Panc1 (cell line): Measurements from ENCODE around the gene GRIK5.

Experiments
- POLR2AphosphoS5 ChIP-seq: IDR thresholded peaks from 2 replicates; pipeline ENCODE4 v1.6.1; 2012; ENCODE audit warnings: mild to moderate bottlenecking, low read depth, low read length, moderate library complexity
- SIN3A ChIP-seq: IDR thresholded peaks from 2 replicates; pipeline ENCODE4 v1.6.1; 2012; ENCODE audit warnings: low read depth, mild to moderate bottlenecking, low read length, moderate library complexity, borderline replicate concordance; ENCODE audit not compliant: insufficient read depth
- TCF7L2 ChIP-seq: IDR thresholded peaks from 2 replicates; pipeline ENCODE4 v1.6.1; 2011; ENCODE audit warnings: mild to moderate bottlenecking, low read depth, low read length, inconsistent platforms
- TF ChIP-seq, protein P1 (sequence below): fragments of 450-650 bp; IDR thresholded peaks from 2 replicates; pipeline ENCODE4 v1.5.1; 2017; ENCODE audit warnings: mild to moderate bottlenecking
- TF ChIP-seq, protein P2 (sequence below), 2 experiments: IDR thresholded peaks; 2 replicates each; pipeline ENCODE4 v1.6.1; 2011 to 2012; ENCODE audit warnings: low read depth in 2 of 2, control low read depth in 1 of 2, low read length in 1 of 2, mild to moderate bottlenecking in 1 of 2, moderate library complexity in 1 of 2; ENCODE audit not compliant: insufficient read depth in 1 of 2

DNA sequence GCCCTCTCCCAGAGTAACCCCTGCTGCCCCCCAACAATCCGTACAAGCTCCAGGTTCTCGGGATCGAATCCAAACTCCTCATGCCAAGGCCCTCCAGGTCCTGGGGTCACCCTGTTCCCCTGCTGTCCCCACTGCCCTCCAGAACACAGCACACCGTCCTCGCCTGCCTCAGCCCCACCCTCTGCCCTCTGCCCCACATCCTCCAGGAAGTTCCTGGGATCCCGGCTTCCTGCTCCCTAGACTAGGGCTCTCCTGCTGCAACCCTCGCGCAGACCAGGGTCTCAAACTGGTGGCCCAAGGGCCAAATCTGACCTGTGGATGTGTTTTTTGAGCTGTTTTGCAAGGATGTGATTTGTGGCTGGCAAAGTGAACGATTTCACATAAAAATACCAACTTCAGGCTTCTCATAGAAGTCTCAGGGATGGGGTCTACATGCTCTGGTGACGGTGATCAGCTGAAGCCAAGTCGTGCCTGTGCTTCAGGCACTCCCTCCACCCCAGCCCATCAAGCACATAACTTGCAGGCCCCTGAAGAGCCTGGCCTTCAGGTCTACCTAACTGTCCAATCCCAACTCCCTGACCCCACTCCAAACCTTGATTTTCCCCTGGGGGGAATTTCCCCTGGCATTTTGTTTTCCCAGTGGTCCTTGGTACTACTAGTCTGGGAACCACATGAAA lies 112.7 kb downstream of the GRIK5 start:
- TF ChIP-seq, protein P1, sequence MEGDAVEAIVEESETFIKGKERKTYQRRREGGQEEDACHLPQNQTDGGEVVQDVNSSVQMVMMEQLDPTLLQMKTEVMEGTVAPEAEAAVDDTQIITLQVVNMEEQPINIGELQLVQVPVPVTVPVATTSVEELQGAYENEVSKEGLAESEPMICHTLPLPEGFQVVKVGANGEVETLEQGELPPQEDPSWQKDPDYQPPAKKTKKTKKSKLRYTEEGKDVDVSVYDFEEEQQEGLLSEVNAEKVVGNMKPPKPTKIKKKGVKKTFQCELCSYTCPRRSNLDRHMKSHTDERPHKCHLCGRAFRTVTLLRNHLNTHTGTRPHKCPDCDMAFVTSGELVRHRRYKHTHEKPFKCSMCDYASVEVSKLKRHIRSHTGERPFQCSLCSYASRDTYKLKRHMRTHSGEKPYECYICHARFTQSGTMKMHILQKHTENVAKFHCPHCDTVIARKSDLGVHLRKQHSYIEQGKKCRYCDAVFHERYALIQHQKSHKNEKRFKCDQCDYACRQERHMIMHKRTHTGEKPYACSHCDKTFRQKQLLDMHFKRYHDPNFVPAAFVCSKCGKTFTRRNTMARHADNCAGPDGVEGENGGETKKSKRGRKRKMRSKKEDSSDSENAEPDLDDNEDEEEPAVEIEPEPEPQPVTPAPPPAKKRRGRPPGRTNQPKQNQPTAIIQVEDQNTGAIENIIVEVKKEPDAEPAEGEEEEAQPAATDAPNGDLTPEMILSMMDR, result no peak
- TF ChIP-seq POLR2AphosphoS5 (no peak), TCF7L2 (no peak), SIN3A (no peak)
- TF ChIP-seq, protein P2, sequence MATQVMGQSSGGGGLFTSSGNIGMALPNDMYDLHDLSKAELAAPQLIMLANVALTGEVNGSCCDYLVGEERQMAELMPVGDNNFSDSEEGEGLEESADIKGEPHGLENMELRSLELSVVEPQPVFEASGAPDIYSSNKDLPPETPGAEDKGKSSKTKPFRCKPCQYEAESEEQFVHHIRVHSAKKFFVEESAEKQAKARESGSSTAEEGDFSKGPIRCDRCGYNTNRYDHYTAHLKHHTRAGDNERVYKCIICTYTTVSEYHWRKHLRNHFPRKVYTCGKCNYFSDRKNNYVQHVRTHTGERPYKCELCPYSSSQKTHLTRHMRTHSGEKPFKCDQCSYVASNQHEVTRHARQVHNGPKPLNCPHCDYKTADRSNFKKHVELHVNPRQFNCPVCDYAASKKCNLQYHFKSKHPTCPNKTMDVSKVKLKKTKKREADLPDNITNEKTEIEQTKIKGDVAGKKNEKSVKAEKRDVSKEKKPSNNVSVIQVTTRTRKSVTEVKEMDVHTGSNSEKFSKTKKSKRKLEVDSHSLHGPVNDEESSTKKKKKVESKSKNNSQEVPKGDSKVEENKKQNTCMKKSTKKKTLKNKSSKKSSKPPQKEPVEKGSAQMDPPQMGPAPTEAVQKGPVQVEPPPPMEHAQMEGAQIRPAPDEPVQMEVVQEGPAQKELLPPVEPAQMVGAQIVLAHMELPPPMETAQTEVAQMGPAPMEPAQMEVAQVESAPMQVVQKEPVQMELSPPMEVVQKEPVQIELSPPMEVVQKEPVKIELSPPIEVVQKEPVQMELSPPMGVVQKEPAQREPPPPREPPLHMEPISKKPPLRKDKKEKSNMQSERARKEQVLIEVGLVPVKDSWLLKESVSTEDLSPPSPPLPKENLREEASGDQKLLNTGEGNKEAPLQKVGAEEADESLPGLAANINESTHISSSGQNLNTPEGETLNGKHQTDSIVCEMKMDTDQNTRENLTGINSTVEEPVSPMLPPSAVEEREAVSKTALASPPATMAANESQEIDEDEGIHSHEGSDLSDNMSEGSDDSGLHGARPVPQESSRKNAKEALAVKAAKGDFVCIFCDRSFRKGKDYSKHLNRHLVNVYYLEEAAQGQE (IDR thresholded peaks at IDR 0.05; ENCODE audit: insufficient read depth in 1 of 2, low read depth in 2 of 2, low read length in 1 of 2), result no peak
